HK-2 (cell line): Measurements from ENCODE around the gene NTS.

Experiments
- DNase-seq: peaks from one replicate; pipeline ENCODE4 v3.0.0-alpha.2; 2018; ENCODE audit not compliant: unreplicated experiment

The NTS gene

DNA sequence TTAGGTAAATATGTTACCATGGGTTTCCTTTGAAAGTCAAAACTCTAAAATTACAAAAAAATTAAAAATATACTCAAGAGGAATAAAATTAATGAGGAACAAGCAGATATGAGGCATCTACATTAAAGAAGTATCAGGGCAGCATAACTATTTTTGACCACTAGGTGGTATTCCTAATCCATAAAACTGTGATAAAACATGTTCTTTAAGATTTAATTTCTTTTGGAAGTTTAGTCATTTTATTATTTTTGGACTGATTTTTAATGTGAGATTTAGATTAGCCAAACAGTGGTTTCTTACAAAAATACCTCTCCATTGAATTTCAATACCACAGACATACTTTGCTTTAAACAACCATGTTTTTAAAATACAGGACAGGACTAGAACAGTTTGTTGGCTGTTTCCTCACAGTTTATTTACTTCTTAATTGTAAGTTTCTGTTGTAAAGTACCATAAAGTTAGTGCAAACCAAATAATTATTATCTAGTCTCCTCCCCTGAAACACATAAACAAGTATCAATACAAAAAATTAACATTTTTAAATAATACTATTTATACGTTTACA lies 49.8 kb downstream of the NTS start:
- no peak for DNase-seq

DNA sequence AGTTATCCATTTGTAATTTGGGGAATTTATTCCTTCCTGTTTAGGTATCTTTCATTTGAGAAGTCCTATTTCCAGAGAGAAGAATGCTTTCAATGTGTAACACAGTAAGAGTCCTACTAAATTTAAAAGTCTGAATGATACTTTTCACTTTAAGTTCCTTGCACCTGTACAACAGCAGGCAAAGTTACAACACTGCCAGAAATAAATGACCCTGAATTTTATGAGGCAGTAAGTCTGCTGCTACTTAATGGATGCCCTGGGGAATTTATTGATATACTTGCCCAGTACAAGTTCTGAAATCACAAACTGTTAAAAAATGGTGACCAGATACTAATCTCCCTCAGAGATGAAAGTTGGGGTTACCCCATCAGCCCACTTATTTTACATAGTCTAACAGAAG lies 53.1 kb downstream of the NTS start:
- DNase-seq = no peak
